Activated CD8-positive, alpha-beta memory T cell treated with anti-CD3 and anti-CD28 coated beads, Interleukin-2, amount 50 U/mL, for 24 hours (primary cell): ENCODE results near the gene SLC25A28.

ENCODE experiments used
- DNase-seq: peaks from one replicate; pipeline ENCODE4 v3.0.0-alpha.2; 2020; ENCODE audit errors: extremely low read depth

Gene SLC25A28

GRCh38 chr10:99619851-99620710 lies at the start of gene SLC25A28:
SLC25A28 (minus strand) TSS chr10:99620439; CDS start chr10:99620335, 104 bp downstream.
- no peak for DNase-seq

- no peak for DNase-seq
Measured at GRCh38 chr10:99667108-99667751, 47.0 kb upstream of the SLC25A28 start.

GRCh38 chr10:99665304-99665703 lies 45.1 kb upstream of the SLC25A28 start:
- DNase-seq: no peak

- DNase-seq: no peak
Measured at GRCh38 chr10:99661377-99661763, 41.1 kb upstream of the SLC25A28 start.

GRCh38 chr10:99660662-99661376 lies 40.6 kb upstream of the SLC25A28 start:
- no peak for DNase-seq

GRCh38 chr10:99659868-99660366 lies 39.7 kb upstream of the SLC25A28 start:
- no peak for DNase-seq

- peak; percentile 85 for DNase-seq
Measured at GRCh38 chr10:99659031-99659867, 39.0 kb upstream of the SLC25A28 start, which contains the start of gene ENTPD7. ENTPD7 (plus strand) TSS chr10:99659509; CDS start chr10:99659957, 448 bp downstream.

- peak; percentile 27 for DNase-seq
Measured at GRCh38 chr10:99658622-99659030, 38.4 kb upstream of the SLC25A28 start.

GRCh38 chr10:99656199-99657064 lies 36.2 kb upstream of the SLC25A28 start:
- no peak for DNase-seq

GRCh38 chr10:99654390-99655175 lies 34.3 kb upstream of the SLC25A28 start:
- no peak for DNase-seq

- no peak for DNase-seq
Measured at GRCh38 chr10:99652800-99653390, 32.7 kb upstream of the SLC25A28 start.

- no peak for DNase-seq
Measured at GRCh38 chr10:99648717-99649116, 28.5 kb upstream of the SLC25A28 start.

- DNase-seq: no peak
Measured at GRCh38 chr10:99647601-99648151, 27.4 kb upstream of the SLC25A28 start.

- no peak for DNase-seq
Measured at GRCh38 chr10:99633832-99634231, 13.6 kb upstream of the SLC25A28 start.

- no peak for DNase-seq
Measured at GRCh38 chr10:99631496-99631895, 11.3 kb upstream of the SLC25A28 start.

- no peak for DNase-seq
Measured at GRCh38 chr10:99630991-99631390, 10.8 kb upstream of the SLC25A28 start.

GRCh38 chr10:99630433-99630832 lies 10.2 kb upstream of the SLC25A28 start:
- no peak for DNase-seq

GRCh38 chr10:99629625-99629978 lies 9.4 kb upstream of the SLC25A28 start:
- DNase-seq: no peak
